Loucy (cell line): ENCODE results near the gene LRRC56.

Source experiments
- H2AFZ ChIP-seq: fragments of 200-600 bp; sonication (generic); 2 replicates; pipeline ENCODE4 v1.6.0; 2016; ENCODE audit warnings: antibody characterized with exemption, mild to moderate bottlenecking, low read length, moderate library complexity
- H3F3A ChIP-seq: fragments of 200-600 bp; 2 replicates; pipeline ENCODE4 v1.6.0; 2016; ENCODE audit warnings: antibody characterized with exemption, low read depth, mild to moderate bottlenecking
- H3K27me3 ChIP-seq: fragments of 200-600 bp; sonication (generic); 2 replicates; pipeline ENCODE4 v1.6.1; 2014; ENCODE audit warnings: low read length, mild to moderate bottlenecking; ENCODE audit not compliant: insufficient read depth, poor library complexity, severe bottlenecking
- H3K36me3 ChIP-seq: fragments of 200-600 bp; sonication (generic); 2 replicates; pipeline ENCODE4 v1.6.1; 2016; ENCODE audit warnings: low read length; ENCODE audit not compliant: insufficient read depth
- H3K4me1 ChIP-seq: fragments of 200-600 bp; sonication (generic); 2 replicates; pipeline ENCODE4 v1.5.1; 2014; ENCODE audit warnings: low read length, mild to moderate bottlenecking; ENCODE audit not compliant: insufficient read depth, poor library complexity, severe bottlenecking
- H3K4me2 ChIP-seq: fragments of 200-600 bp; sonication (generic); 2 replicates; pipeline ENCODE4 v1.6.0; 2014; ENCODE audit warnings: antibody characterized with exemption, low read length, low read depth, mild to moderate bottlenecking; ENCODE audit not compliant: poor library complexity, severe bottlenecking
- H3K4me3 ChIP-seq: fragments of 200-600 bp; sonication (generic); 2 replicates; pipeline ENCODE4 v1.5.1; 2014; ENCODE audit warnings: low read length, mild to moderate bottlenecking, mixed read lengths; ENCODE audit not compliant: poor library complexity, severe bottlenecking
- H3K79me2 ChIP-seq: fragments of 200-600 bp; sonication (generic); 2 replicates; pipeline ENCODE4 v1.6.1; 2014; ENCODE audit warnings: low read length; ENCODE audit not compliant: insufficient read depth
- H3K9ac ChIP-seq: fragments of 200-600 bp; sonication (generic); 2 replicates; pipeline ENCODE4 v1.6.0; 2014; ENCODE audit warnings: mild to moderate bottlenecking, low read depth, low read length, moderate library complexity; ENCODE audit not compliant: poor library complexity, severe bottlenecking
- H3K9me2 ChIP-seq: fragments of 200-600 bp; sonication (generic); replicated peaks from 2 replicates; pipeline ENCODE4 v1.6.1; 2016; ENCODE audit warnings: low read depth, low read length, mixed read lengths
- H3K9me3 ChIP-seq: fragments of 200-600 bp; sonication (generic); 2 replicates; pipeline ENCODE4 v1.6.1; 2014; ENCODE audit warnings: mild to moderate bottlenecking, antibody characterized with exemption, low read length, low read depth; ENCODE audit not compliant: insufficient read depth
- H4K20me1 ChIP-seq: fragments of 200-600 bp; sonication (generic); 2 replicates; pipeline ENCODE4 v1.6.0; 2014; ENCODE audit warnings: antibody characterized with exemption, low read length, mild to moderate bottlenecking; ENCODE audit not compliant: insufficient read depth, poor library complexity, severe bottlenecking
- CTCF ChIP-seq: fragments of 200-600 bp; sonication (generic); conservative IDR thresholded peaks from 2 replicates; pipeline ENCODE4 v1.5.1; 2014; ENCODE audit warnings: mild to moderate bottlenecking, antibody characterized with exemption, low read length
- EZH2phosphoT487 ChIP-seq: fragments of 200-600 bp; IDR thresholded peaks from 2 replicates; pipeline ENCODE4 v1.6.1; 2018; ENCODE audit warnings: antibody characterized with exemption, mild to moderate bottlenecking, moderate library complexity, borderline replicate concordance

Gene LRRC56

GRCh38 chr11:529728-530411 lies 7.5 kb upstream of the LRRC56 start:
- no peak overlapping the region for H3K9ac ChIP-seq
- H3K27me3 ChIP-seq: no peaks in the 10 kb centered on the region
- no peak overlapping the region for H2AFZ ChIP-seq
- no peak overlapping the region for H3K4me3 ChIP-seq
- no peaks in the 10 kb centered on the region for H3K9me3 ChIP-seq
- H3K4me1 ChIP-seq: peaks cover 11% of the 10 kb centered on the region
- H3K4me2 ChIP-seq: no peak overlapping the region
- peaks cover 16% of the 10 kb centered on the region for H3K79me2 ChIP-seq
- no peaks in the 10 kb centered on the region for H3K9me2 ChIP-seq
- peaks cover 4% of the 10 kb centered on the region; the same call in 1 of the 2 replicates for H3K36me3 ChIP-seq
- TF ChIP-seq CTCF: no peak
- no peak for TF ChIP-seq EZH2phosphoT487
- peaks cover 18% of the 10 kb centered on the region for H4K20me1 ChIP-seq
- no peaks in the 10 kb centered on the region for H3F3A ChIP-seq

DNA sequence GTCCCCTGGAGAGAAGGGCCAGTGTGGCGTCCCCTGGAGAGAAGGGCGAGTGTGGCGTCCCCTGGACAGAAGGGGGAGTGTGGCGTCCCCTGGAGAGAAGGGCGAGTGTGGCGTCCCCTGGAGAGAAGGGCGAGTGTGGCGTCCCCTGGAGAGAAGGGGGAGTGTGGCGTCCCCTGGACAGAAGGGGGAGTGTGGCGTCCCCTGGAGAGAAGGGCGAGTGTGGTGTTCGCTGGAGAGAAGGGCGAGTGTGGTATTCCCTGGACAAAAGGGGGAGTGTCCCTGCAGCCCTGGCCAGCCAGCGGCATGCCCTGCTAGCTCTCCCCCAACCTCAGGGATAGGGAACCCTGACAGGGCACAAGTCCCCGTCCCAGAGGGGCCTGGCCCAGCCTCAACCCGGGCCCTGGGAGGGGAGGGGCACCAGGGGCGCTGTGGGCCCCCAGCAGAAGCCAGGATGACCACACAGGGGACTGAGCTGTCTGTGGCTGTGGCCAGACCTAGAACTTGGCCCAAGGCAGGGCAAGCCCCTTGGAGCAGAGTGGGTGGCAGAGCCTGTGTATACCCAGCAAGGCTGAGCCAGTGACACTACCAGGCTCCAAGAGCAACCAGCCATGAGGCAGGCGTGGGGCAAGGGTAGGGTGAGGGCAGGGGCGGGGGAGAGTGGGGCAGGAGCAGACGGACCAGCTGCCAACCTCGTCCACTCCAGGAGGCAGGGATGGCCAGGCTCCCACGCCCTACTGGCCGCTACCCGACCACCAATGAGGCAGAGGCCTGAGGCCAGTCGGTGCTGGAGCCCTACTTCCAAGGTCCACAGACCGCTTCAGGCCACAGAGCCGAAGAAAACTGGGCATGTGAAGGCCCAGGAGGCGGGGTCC lies 6.1 kb upstream of the LRRC56 start:
- Histone ChIP-seq H3K79me2 (peaks cover 17% of the 10 kb centered on the region), H3K9me2 (no peaks in the 10 kb centered on the region), H3K4me1 (peaks cover 17% of the 10 kb centered on the region), H3K36me3 (peaks cover 4% of the 10 kb centered on the region; the same call in 1 of the 2 replicates), H3F3A (no peaks in the 10 kb centered on the region), H3K4me2 (no peak overlapping the region), H3K9me3 (no peaks in the 10 kb centered on the region), H3K4me3 (no peak overlapping the region), H4K20me1 (peaks cover 18% of the 10 kb centered on the region), H2AFZ (no peak overlapping the region), H3K9ac (no peak overlapping the region), H3K27me3 (no peaks in the 10 kb centered on the region)
- no peak for TF ChIP-seq CTCF
- TF ChIP-seq EZH2phosphoT487: no peak

- Histone ChIP-seq H3K9me3 (no peaks in the 10 kb centered on the region), H3K4me3 (no peak overlapping the region), H3K9ac (no peak overlapping the region), H3K36me3 (peaks cover 4% of the 10 kb centered on the region; the same call in 1 of the 2 replicates), H3F3A (no peaks in the 10 kb centered on the region), H3K4me2 (no peak overlapping the region), H2AFZ (no peak overlapping the region), H3K79me2 (peaks cover 17% of the 10 kb centered on the region), H3K4me1 (peaks cover 17% of the 10 kb centered on the region), H3K9me2 (no peaks in the 10 kb centered on the region), H4K20me1 (peaks cover 18% of the 10 kb centered on the region), H3K27me3 (no peaks in the 10 kb centered on the region)
- no peak for TF ChIP-seq EZH2phosphoT487
- TF ChIP-seq CTCF: no peak
Measured at GRCh38 chr11:531919-532526, 5.3 kb upstream of the LRRC56 start.
